Keratinocyte (primary cell): ENCODE data around the gene DMBX1.

Experiments used
- CTCF ChIP-seq, 3 experiments: IDR thresholded peaks in 1 of 3; conservative IDR thresholded peaks in 1 of 3; optimal IDR thresholded peaks in 1 of 3; 2 replicates in 2 of 3; 3 replicates in 1 of 3; pipeline versions ENCODE3 to v1.5.1; 2011; ENCODE audit warnings: low read length in 3 of 3, mild to moderate bottlenecking in 3 of 3, moderate library complexity in 2 of 3, control low read depth in 1 of 3, inconsistent platforms in 1 of 3; ENCODE audit not compliant: insufficient read depth in 2 of 3; ENCODE audit errors: extremely low read depth in 1 of 3
- EZH2 ChIP-seq: IDR thresholded peaks from one replicate; pipeline ENCODE4 v1.6.1; 2012; ENCODE audit warnings: inconsistent platforms, mild to moderate bottlenecking, low read length, moderate library complexity

DNA sequence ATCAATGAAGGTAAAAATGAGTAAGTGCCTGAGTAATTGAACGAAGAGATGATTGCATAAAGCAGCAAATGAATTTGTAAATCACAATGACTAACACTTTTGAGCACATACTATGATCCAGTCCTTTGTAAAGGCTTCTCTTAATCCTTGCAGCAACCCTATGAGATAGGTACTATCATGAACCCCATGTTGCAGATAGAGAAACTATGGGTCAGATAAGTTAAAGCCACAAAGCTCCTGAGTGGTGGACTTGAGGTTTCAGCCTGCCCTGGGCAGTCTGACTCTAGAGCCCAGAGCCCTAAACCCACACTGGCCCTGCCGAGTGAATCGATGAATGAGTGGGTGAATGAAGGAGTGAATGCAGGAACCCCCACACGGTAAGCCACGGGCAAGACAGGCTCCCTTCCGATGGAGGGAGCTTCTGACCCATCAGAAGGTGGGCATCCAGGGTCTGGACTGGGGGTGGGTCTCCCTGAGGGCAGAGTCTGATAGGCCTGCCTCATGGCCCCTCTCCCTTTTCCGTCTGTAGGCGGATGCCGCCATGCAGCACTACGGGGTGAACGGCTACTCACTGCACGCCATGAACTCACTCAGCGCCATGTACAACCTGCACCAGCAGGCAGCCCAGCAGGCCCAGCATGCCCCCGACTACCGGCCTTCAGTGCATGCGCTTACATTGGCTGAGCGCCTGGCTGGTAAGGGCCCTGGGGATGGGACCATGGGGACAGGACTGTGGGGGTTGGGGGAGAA lies 17.0 kb downstream of the DMBX1 start:
- TF ChIP-seq CTCF (optimal IDR thresholded peaks at IDR 0.05 in 1 of 3, IDR thresholded peaks at IDR 0.05 in 1 of 3, conservative IDR thresholded peaks at IDR 0.05 in 1 of 3; ENCODE audit: extremely low read depth in 1 of 3, insufficient read depth in 2 of 3, low read length in 3 of 3): no peak
- TF ChIP-seq EZH2: no peak
